Endothelial cell of umbilical vein (primary cell): Measurements from ENCODE around the gene WAPL. TPM values are rescaled to one million over a fixed set of nuclear protein-coding genes. Genes with fewer than 3 reads are reported as not detected.

Experiments used
- BruUV-seq: library from RNA; stranded (reverse); fragments of 400-500 nt; replicated peaks from 2 replicates; lab custom pipeline; 2021; lab: Mats Ljungman, UMichigan
- CTCF ChIA-PET: fragments of 300-600, 350-600 bp; sonication (Branson Sonifier 250); formaldehyde crosslinking; loops from one replicate; lab custom pipeline; 2021; ENCODE audit warnings: antibody characterized with exemption, inconsistent platforms; lab: Charles Lee
- POLR2A ChIA-PET: fragments of 300-600, 350-600 bp; sonication (Branson Sonifier 250); formaldehyde crosslinking; loops from one replicate; lab custom pipeline; 2021; ENCODE audit warnings: antibody characterized with exemption, inconsistent platforms; lab: Charles Lee
- DNase-seq: peaks from one replicate; pipeline ENCODE4 v3.0.0-alpha.2; 2011; ENCODE audit warnings: low read depth, low spot score
- FAIRE-seq: peaks from 2 replicates; lab custom pipeline; 2011; peaks lifted over from hg19 to GRCh38; lab: Jason Lieb, UNC
- H2AFZ ChIP-seq: 2 replicates; pipeline ENCODE4 v1.6.0; 2012; ENCODE audit warnings: low read depth, low read length, control low read depth, inconsistent platforms
- H3K27ac ChIP-seq: 2 replicates; pipeline ENCODE4 v1.5.1; 2011; ENCODE audit warnings: low read depth, mild to moderate bottlenecking, control low read depth, low read length, moderate library complexity; ENCODE audit not compliant: insufficient read depth
- H3K27me3 ChIP-seq, 2 experiments: 2 replicates each; pipeline versions ENCODE4 v1.6.0 to v1.6.1; 2011; ENCODE audit warnings: low read length in 2 of 2, mixed read lengths in 1 of 2; ENCODE audit not compliant: control insufficient read depth in 2 of 2, insufficient read depth in 2 of 2
- H3K36me3 ChIP-seq, 2 experiments: 2 replicates in 1 of 2; 3 replicates in 1 of 2; pipeline ENCODE4 v1.5.1; 2011; ENCODE audit warnings: low read length in 2 of 2, mild to moderate bottlenecking in 1 of 2, moderate library complexity in 1 of 2; ENCODE audit not compliant: control insufficient read depth in 2 of 2, insufficient read depth in 2 of 2; ENCODE audit errors: extremely low read depth in 1 of 2
- H3K4me1 ChIP-seq: 3 replicates; pipeline ENCODE4 v1.5.1; 2011; ENCODE audit warnings: mild to moderate bottlenecking, low read length; ENCODE audit not compliant: control insufficient read depth, insufficient read depth; ENCODE audit errors: extremely low read depth
- H3K4me2 ChIP-seq: 2 replicates; pipeline ENCODE4 v1.6.1; 2011; ENCODE audit warnings: low read length, control low read depth, mixed read lengths; ENCODE audit not compliant: insufficient read depth
- H3K4me3 ChIP-seq, 3 experiments: fragments of 200-600 bp in 1 of 3; sonication (generic), shearing (Covaris generic) in 1 of 3; replicated peaks in 1 of 3; 2 replicates each; pipeline ENCODE4 v1.5.1; 2011 to 2016; ENCODE audit warnings: control low read depth in 3 of 3, low read length in 3 of 3, mild to moderate bottlenecking in 2 of 3, inconsistent platforms in 1 of 3, low read depth in 1 of 3, moderate library complexity in 1 of 3; ENCODE audit not compliant: insufficient read depth in 1 of 3
- H3K79me2 ChIP-seq: 2 replicates; pipeline ENCODE4 v1.6.0; 2012; ENCODE audit warnings: low read length, inconsistent platforms; ENCODE audit not compliant: control insufficient read depth, insufficient read depth
- H3K9ac ChIP-seq: replicated peaks from 2 replicates; pipeline ENCODE3; 2011; ENCODE audit warnings: low read length, control low read depth; ENCODE audit not compliant: insufficient read depth; ENCODE audit errors: extremely low read depth
- H3K9me1 ChIP-seq: replicated peaks from 3 replicates; pipeline ENCODE4 v1.6.0; 2011; ENCODE audit warnings: mild to moderate bottlenecking, low read length; ENCODE audit not compliant: control insufficient read depth, insufficient read depth; ENCODE audit errors: extremely low read depth
- H3K9me3 ChIP-seq: replicated peaks from 2 replicates; pipeline ENCODE4 v1.5.1; 2012; ENCODE audit warnings: low read length, inconsistent platforms; ENCODE audit not compliant: control insufficient read depth, insufficient read depth
- H4K20me1 ChIP-seq: replicated peaks from 2 replicates; pipeline ENCODE3; 2011; ENCODE audit warnings: mild to moderate bottlenecking, low read length; ENCODE audit not compliant: control insufficient read depth, insufficient read depth; ENCODE audit errors: extremely low read depth
- EZH2 ChIP-seq: IDR thresholded peaks from 2 replicates; pipeline ENCODE4 v1.6.1; 2012; ENCODE audit warnings: borderline replicate concordance, low read depth, mild to moderate bottlenecking, moderate library complexity, low read length, inconsistent platforms; ENCODE audit not compliant: severe bottlenecking
- GATA2 ChIP-seq: IDR thresholded peaks from 2 replicates; pipeline ENCODE4 v1.7.0; 2011; ENCODE audit warnings: low read depth, mild to moderate bottlenecking, moderate library complexity, mixed read lengths, low read length; ENCODE audit not compliant: insufficient read length, insufficient read depth
- POLR2A ChIP-seq: IDR thresholded peaks from 2 replicates; pipeline ENCODE4 v1.6.1; 2012; ENCODE audit warnings: low read depth, mild to moderate bottlenecking, control low read depth, low read length
- dilution Hi-C: fragments of 300-500 bp; cut with MboI; formaldehyde crosslinking; loops from one replicate; pipeline ENCODE4 v1.15.0; 2019; ENCODE audit warnings: low sequenced_read_pairs; ENCODE audit not compliant: extremely low pct_ligation_motif_present
- intact Hi-C: fragments of 100-400 bp; cut with micrococcal nuclease; formaldehyde crosslinking; loops from one replicate; pipeline ENCODE4 v1.10.0; 2022
- polyA plus RNA-seq, 4 experiments: library from polyadenylated mRNA; depleted of rRNA in 3 of 4; stranded (reverse) in 3 of 4; unstranded in 1 of 4; fragments of >200 nt; gene quantifications; 2 replicates each; pipeline versions ENCODE4 v1.2.1 to v1.2.3, GENCODE V29; 2011 to 2012; ENCODE audit warnings: missing spikeins in 1 of 4
- total RNA-seq: library from RNA; stranded (reverse); gene quantifications from 2 replicates; pipeline ENCODE4 v1.2.3, GENCODE V29; 2021
- TF ChIP-seq, protein P1 (sequence below), 2 donors: IDR thresholded peaks; 1 replicate in 1 of 2; 2 replicates in 1 of 2; pipeline ENCODE4 v1.5.1; 2011; ENCODE audit warnings: low read length in 2 of 2, mild to moderate bottlenecking in 2 of 2, moderate library complexity in 2 of 2, control low read depth in 1 of 2, inconsistent platforms in 1 of 2, low read depth in 1 of 2; ENCODE audit not compliant: insufficient read depth in 1 of 2; ENCODE audit errors: extremely low read depth in 1 of 2

WAPL gene
- total and polyA plus RNA-seq, 2 donors (not counting 3 experiments of a cell fraction or from before 2014, with no cell fraction given), result 9.2 to 35.1 TPM

DNA sequence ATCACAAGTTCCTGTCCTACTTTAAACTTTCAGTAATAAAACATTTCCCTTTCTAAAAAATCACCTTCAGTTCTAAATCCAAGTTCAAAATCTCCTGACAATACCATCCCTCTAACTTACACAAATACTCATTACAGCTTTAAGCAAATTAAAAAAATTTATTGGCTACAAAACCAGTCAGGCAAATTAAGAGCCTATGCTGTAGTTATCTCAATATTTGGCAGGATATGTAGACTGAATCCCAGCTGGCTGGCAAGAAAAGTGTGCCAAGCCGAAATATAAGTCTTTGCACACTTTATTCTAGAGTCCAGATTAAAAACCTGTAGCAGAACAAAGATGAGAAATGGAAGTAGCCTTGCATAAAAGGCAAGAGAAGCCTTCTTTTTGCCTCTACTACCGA is 9.5 kb downstream of the WAPL start:
- no peak for FAIRE-seq
- POLR2A ChIA-PET, result no interaction called here

More for the DNA sequence above, 9.5 kb downstream of the WAPL start:
- H4K20me1 ChIP-seq, result peaks cover 12% of the 10 kb centered on the region
- H3K4me2 ChIP-seq, result no peak overlapping the region
- H3K27me3 ChIP-seq, result no peaks in the 10 kb centered on the region
- peaks cover 2 to 7% of the 10 kb centered on the region in 2 experiments for H3K36me3 ChIP-seq
- no TSS peak for BruUV-seq
- no peak for TF ChIP-seq EZH2
- TF ChIP-seq, protein P1, sequence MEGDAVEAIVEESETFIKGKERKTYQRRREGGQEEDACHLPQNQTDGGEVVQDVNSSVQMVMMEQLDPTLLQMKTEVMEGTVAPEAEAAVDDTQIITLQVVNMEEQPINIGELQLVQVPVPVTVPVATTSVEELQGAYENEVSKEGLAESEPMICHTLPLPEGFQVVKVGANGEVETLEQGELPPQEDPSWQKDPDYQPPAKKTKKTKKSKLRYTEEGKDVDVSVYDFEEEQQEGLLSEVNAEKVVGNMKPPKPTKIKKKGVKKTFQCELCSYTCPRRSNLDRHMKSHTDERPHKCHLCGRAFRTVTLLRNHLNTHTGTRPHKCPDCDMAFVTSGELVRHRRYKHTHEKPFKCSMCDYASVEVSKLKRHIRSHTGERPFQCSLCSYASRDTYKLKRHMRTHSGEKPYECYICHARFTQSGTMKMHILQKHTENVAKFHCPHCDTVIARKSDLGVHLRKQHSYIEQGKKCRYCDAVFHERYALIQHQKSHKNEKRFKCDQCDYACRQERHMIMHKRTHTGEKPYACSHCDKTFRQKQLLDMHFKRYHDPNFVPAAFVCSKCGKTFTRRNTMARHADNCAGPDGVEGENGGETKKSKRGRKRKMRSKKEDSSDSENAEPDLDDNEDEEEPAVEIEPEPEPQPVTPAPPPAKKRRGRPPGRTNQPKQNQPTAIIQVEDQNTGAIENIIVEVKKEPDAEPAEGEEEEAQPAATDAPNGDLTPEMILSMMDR (IDR thresholded peaks at IDR 0.05; ENCODE audit: extremely low read depth in 1 of 2, insufficient read depth in 1 of 2, low read depth in 1 of 2, low read length in 2 of 2), result no peak
- no peak for TF ChIP-seq POLR2A
- TF ChIP-seq GATA2, result no peak
- H2AFZ ChIP-seq, result no peak overlapping the region
- H3K9me1 ChIP-seq, result no peaks in the 10 kb centered on the region
- H3K9ac ChIP-seq, result no peak overlapping the region
- H3K27ac ChIP-seq, result no peak overlapping the region
- dilution Hi-C loops, result no loop called here
- no peak for DNase-seq
- H3K4me1 ChIP-seq, result peaks cover 3% of the 10 kb centered on the region
- CTCF ChIA-PET, result no interaction called here
- no peaks in the 10 kb centered on the region for H3K9me3 ChIP-seq
- intact Hi-C loops, result no loop called here
- H3K79me2 ChIP-seq, result peaks cover 91% of the 10 kb centered on the region
- no peak overlapping the region for H3K4me3 ChIP-seq
